Endodermal cell (in vitro differentiated cells): ENCODE data around the gene BAK1. TPM values are rescaled to one million over a fixed set of nuclear protein-coding genes. Genes with fewer than 3 reads are reported as not detected.

Source experiments
- DNase-seq: peaks from one replicate; pipeline ENCODE4 v3.0.0-alpha.2; 2017
- H3K27ac ChIP-seq: 2 replicates; pipeline ENCODE4 v1.5.1; 2013; ENCODE audit warnings: mild to moderate bottlenecking, low read depth, low read length, moderate library complexity
- H3K27me3 ChIP-seq: 2 replicates; pipeline ENCODE4 v1.6.1; 2013; ENCODE audit warnings: mild to moderate bottlenecking, low read length, moderate library complexity; ENCODE audit not compliant: insufficient read depth, control insufficient read depth, poor library complexity, severe bottlenecking
- H3K36me3 ChIP-seq: 2 replicates; pipeline ENCODE4 v1.7.0; 2013; ENCODE audit warnings: mild to moderate bottlenecking, low read length, moderate library complexity; ENCODE audit not compliant: control insufficient read depth, insufficient read depth
- H3K4me1 ChIP-seq: one replicate; pipeline ENCODE4 v1.7.0; 2013; ENCODE audit warnings: low read length; ENCODE audit not compliant: control insufficient read depth, insufficient read depth
- H3K4me3 ChIP-seq: 2 replicates; pipeline ENCODE4 v1.5.1; 2013; ENCODE audit warnings: mild to moderate bottlenecking, low read length, moderate library complexity
- H3K9ac ChIP-seq: 2 replicates; pipeline ENCODE4 v1.6.1; 2013; ENCODE audit warnings: mild to moderate bottlenecking, low read length, moderate library complexity; ENCODE audit not compliant: poor library complexity, severe bottlenecking; ENCODE audit errors: extremely low read depth
- H3K9me3 ChIP-seq: 2 replicates; pipeline ENCODE4 v1.6.1; 2013; ENCODE audit warnings: mild to moderate bottlenecking, low read length, moderate library complexity; ENCODE audit not compliant: control insufficient read depth
- H3K27ac Mint-ChIP-seq: 2 replicates; pipeline ENCODE4 v1.8.0; 2020; ENCODE audit warnings: mixed read lengths
- H3K27me3 Mint-ChIP-seq: 2 replicates; pipeline ENCODE4 v1.8.0; 2021; ENCODE audit warnings: mild to moderate bottlenecking, mixed read lengths; ENCODE audit not compliant: insufficient read depth
- H3K36me3 Mint-ChIP-seq: 2 replicates; pipeline ENCODE4 v1.8.0; 2020; ENCODE audit warnings: low read depth, mixed read lengths
- H3K4me1 Mint-ChIP-seq: 2 replicates; pipeline ENCODE4 v1.8.0; 2020; ENCODE audit warnings: mixed read lengths
- H3K4me3 Mint-ChIP-seq: 2 replicates; pipeline ENCODE4 v1.8.0; 2020; ENCODE audit warnings: mild to moderate bottlenecking, moderate library complexity, mixed read lengths
- H3K9me3 Mint-ChIP-seq: 2 replicates; pipeline ENCODE4 v1.8.0; 2020; ENCODE audit warnings: mild to moderate bottlenecking, mixed read lengths
- CTCF ChIP-seq: fragments of 200-600 bp; sonication (generic); conservative IDR thresholded peaks from 2 replicates; pipeline ENCODE4 v1.5.0; 2021; ENCODE audit warnings: antibody characterized with exemption, mild to moderate bottlenecking
- WGBS, 2 experiments: methylation state at CpG; one replicate each; pipeline versions ENCODE4 v1.1.5 to v1.1.7; 2013; ENCODE audit warnings: missing lambda C conversion rate in 2 of 2, mixed read lengths in 1 of 2; ENCODE audit not compliant: insufficient coverage in 1 of 2, insufficient read length in 1 of 2; 5-methylcytosine and 5-hydroxymethylcytosine counted together
- total RNA-seq, 2 donors: library from RNA; stranded (reverse); fragmentation: NEBNext Ultra II Directional in 1 of 2; extraction: Animal tissue kit (Norgen Biotek cat#: 25700) in 1 of 2; gene quantifications; 2 replicates in 1 of 2; 3 replicates in 1 of 2; pipeline ENCODE4 v1.2.1, GENCODE V29; 2021

BAK1 gene
- total RNA-seq, 2 donors from 2014 or later = 39.9 to 41.2 TPM

- H3K4me1 Mint-ChIP-seq = no peaks in the 10 kb centered on the region
- H3K27ac Mint-ChIP-seq = no peak overlapping the region
- no peak overlapping the region for H3K4me3 Mint-ChIP-seq
- H3K27ac ChIP-seq = no peak overlapping the region
- no peaks in the 10 kb centered on the region for H3K36me3 ChIP-seq
- H3K9me3 ChIP-seq = no peaks in the 10 kb centered on the region
- H3K27me3 ChIP-seq = no peaks in the 10 kb centered on the region
- H3K36me3 Mint-ChIP-seq = no peaks in the 10 kb centered on the region
- TF ChIP-seq CTCF = no peak
- H3K9me3 Mint-ChIP-seq = peaks cover 7% of the 10 kb centered on the region
- H3K4me1 ChIP-seq = no peaks in the 10 kb centered on the region
- peaks cover 14% of the 10 kb centered on the region for H3K27me3 Mint-ChIP-seq
- WGBS, 2 experiments = 89 to 91% methylated on average over 4 of the region's 4 CpGs
- DNase-seq = no peak
- H3K4me3 ChIP-seq = no peak overlapping the region
- H3K9ac ChIP-seq = no peak overlapping the region
These were observed 25.1 kb upstream of the BAK1 start for GRCh38 chr6:33604941-33605854.

DNA sequence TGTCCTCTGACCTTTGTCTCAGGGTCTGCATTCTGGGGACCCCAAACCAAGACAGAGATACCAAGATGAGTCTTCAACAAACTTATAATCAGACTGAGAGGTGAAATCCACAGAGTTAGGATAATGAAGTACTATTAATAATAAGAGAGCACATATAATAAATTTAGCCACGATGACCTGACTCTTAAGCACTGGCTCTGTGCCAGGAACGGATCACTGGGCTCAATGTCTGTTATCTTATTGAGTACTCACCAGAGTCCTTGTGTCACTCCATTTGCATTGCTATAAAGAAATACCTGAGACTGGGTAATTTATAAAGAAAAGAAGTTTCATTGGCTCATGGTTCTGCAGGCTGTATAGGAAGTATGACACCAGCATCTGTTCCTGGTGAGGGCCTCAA lies 22.1 kb upstream of the BAK1 start:
- H3K4me3 ChIP-seq = no peak overlapping the region
- no peak overlapping the region for H3K9ac ChIP-seq
- Mint-ChIP-seq H3K9me3 (peaks cover 7% of the 10 kb centered on the region), H3K27ac (no peak overlapping the region), H3K4me3 (no peak overlapping the region), H3K4me1 (no peaks in the 10 kb centered on the region), H3K27me3 (peaks cover 18% of the 10 kb centered on the region), H3K36me3 (no peaks in the 10 kb centered on the region)
- DNase-seq = no peak
- no peaks in the 10 kb centered on the region for H3K9me3 ChIP-seq
- no peaks in the 10 kb centered on the region for H3K27me3 ChIP-seq
- H3K36me3 ChIP-seq = no peaks in the 10 kb centered on the region
- 89% methylated on average over 2 of the region's 2 CpGs; no CpG with 5 or more reads in 1 of the 2 experiments for WGBS, 2 experiments
- H3K27ac ChIP-seq = no peak overlapping the region
- H3K4me1 ChIP-seq = no peaks in the 10 kb centered on the region
- TF ChIP-seq CTCF = no peak

GRCh38 chr6:33600761-33601160 lies 20.7 kb upstream of the BAK1 start:
- Mint-ChIP-seq H3K27me3 (peaks cover 18% of the 10 kb centered on the region), H3K4me3 (no peak overlapping the region), H3K27ac (no peak overlapping the region), H3K4me1 (no peaks in the 10 kb centered on the region), H3K36me3 (no peaks in the 10 kb centered on the region), H3K9me3 (peaks cover 7% of the 10 kb centered on the region)
- H3K9me3 ChIP-seq = no peaks in the 10 kb centered on the region
- no peak for TF ChIP-seq CTCF
- 94 to 100% methylated on average over 4 to 6 of the region's 6 CpGs for WGBS, 2 experiments
- no peaks in the 10 kb centered on the region for H3K36me3 ChIP-seq
- no peak overlapping the region for H3K9ac ChIP-seq
- no peak for DNase-seq
- H3K27ac ChIP-seq = no peak overlapping the region
- H3K27me3 ChIP-seq = no peaks in the 10 kb centered on the region
- H3K4me1 ChIP-seq = no peaks in the 10 kb centered on the region
- no peak overlapping the region for H3K4me3 ChIP-seq
